SK-N-SH treated with all-trans-retinoic acid at 6 μM for 48 hours (cell line): Measurements from ENCODE around the gene TXNDC11.
"Not testable (repeated sequence)": the region's sequence is repeated elsewhere in the genome, so short reads cannot be mapped to it uniquely, and the experiment has no call there.

Experiments used
- ARNTL ChIP-seq: fragments of 450-650 bp; formaldehyde crosslinking; IDR thresholded peaks from 2 replicates; pipeline ENCODE4 v1.5.0; 2020; ENCODE audit warnings: low read depth, mild to moderate bottlenecking, moderate library complexity, borderline replicate concordance
- BACH2 ChIP-seq: fragments of 250-450 bp; sonication (Bioruptor Pico); IDR thresholded peaks from 2 replicates; pipeline ENCODE4 v1.9.0; 2021; ENCODE audit warnings: mild to moderate bottlenecking, borderline replicate concordance
- CREB5 ChIP-seq: fragments of 250-450 bp; sonication (Bioruptor Pico); IDR thresholded peaks from 2 replicates; pipeline ENCODE4 v1.5.1; 2020; ENCODE audit warnings: low read depth, mild to moderate bottlenecking, moderate library complexity
- RARB ChIP-seq: fragments of 250-450 bp; sonication (Bioruptor Pico); IDR thresholded peaks from 2 replicates; pipeline ENCODE4 v1.8.0; 2021; ENCODE audit warnings: mild to moderate bottlenecking, moderate library complexity
- ZFP3 ChIP-seq: fragments of 250-450 bp; sonication (Bioruptor Pico); IDR thresholded peaks from 2 replicates; pipeline ENCODE4 v1.5.0; 2020; ENCODE audit warnings: mild to moderate bottlenecking, moderate library complexity
- ZFP30 ChIP-seq: fragments of 450-650 bp; formaldehyde crosslinking; IDR thresholded peaks from 2 replicates; pipeline ENCODE4 v1.5.0; 2022; ENCODE audit warnings: mild to moderate bottlenecking, moderate library complexity
- TF ChIP-seq, protein P1 (sequence below): fragments of 250-450 bp; sonication (Bioruptor Pico); IDR thresholded peaks from 2 replicates; pipeline ENCODE4 v1.8.0; 2020; ENCODE audit warnings: mild to moderate bottlenecking, moderate library complexity, borderline replicate concordance

GRCh38 chr16:11784381-11784780, 41.7 kb upstream of the TXNDC11 start:
- not testable (repeated sequence) for TF ChIP-seq ZFP30; BACH2; ARNTL; CREB5 (CRISPR knock-in tag); ZFP3 (CRISPR knock-in tag); RARB (CRISPR knock-in tag)
- TF ChIP-seq, protein P1, sequence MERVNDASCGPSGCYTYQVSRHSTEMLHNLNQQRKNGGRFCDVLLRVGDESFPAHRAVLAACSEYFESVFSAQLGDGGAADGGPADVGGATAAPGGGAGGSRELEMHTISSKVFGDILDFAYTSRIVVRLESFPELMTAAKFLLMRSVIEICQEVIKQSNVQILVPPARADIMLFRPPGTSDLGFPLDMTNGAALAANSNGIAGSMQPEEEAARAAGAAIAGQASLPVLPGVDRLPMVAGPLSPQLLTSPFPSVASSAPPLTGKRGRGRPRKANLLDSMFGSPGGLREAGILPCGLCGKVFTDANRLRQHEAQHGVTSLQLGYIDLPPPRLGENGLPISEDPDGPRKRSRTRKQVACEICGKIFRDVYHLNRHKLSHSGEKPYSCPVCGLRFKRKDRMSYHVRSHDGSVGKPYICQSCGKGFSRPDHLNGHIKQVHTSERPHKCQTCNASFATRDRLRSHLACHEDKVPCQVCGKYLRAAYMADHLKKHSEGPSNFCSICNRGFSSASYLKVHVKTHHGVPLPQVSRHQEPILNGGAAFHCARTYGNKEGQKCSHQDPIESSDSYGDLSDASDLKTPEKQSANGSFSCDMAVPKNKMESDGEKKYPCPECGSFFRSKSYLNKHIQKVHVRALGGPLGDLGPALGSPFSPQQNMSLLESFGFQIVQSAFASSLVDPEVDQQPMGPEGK (CRISPR knock-in tag) = not testable (repeated sequence)
